Embryonic facial prominence (tissue), 1 donor: ENCODE data around the gene ZBTB32.

Source experiments
- DNase-seq: peaks from one replicate; pipeline ENCODE4 v3.0.0-alpha.2; 2016; ENCODE audit errors: extremely low spot score

The ZBTB32 gene

GRCh38 chr19:35695895-35696422 is 8.4 kb upstream of the ZBTB32 start:
- DNase-seq = no peak

- DNase-seq = no peak
Measured at GRCh38 chr19:35696835-35697234, 7.5 kb upstream of the ZBTB32 start.

- DNase-seq = peak; percentile 87
Measured at GRCh38 chr19:35702223-35703012, 1.9 kb upstream of the ZBTB32 start.

GRCh38 chr19:35703343-35703742 is 1.0 kb upstream of the ZBTB32 start:
- no peak for DNase-seq

GRCh38 chr19:35708391-35708790 is 4.0 kb downstream of the ZBTB32 start:
- no peak for DNase-seq

- DNase-seq = no peak
Measured at GRCh38 chr19:35710784-35711723, 6.7 kb downstream of the ZBTB32 start.

GRCh38 chr19:35712567-35713505 is 8.5 kb downstream of the ZBTB32 start:
- no peak for DNase-seq

- no peak for DNase-seq
Measured at GRCh38 chr19:35713506-35713850, 9.1 kb downstream of the ZBTB32 start.

GRCh38 chr19:35713904-35714495 is 9.6 kb downstream of the ZBTB32 start:
- no peak for DNase-seq

GRCh38 chr19:35714601-35715354 is 10.4 kb downstream of the ZBTB32 start:
- DNase-seq = no peak

GRCh38 chr19:35715355-35715809 is 11.0 kb downstream of the ZBTB32 start:
- DNase-seq = no peak

- no peak for DNase-seq
Measured at GRCh38 chr19:35715981-35716800, 11.8 kb downstream of the ZBTB32 start.

- DNase-seq = peak; percentile 90
Measured at GRCh38 chr19:35716801-35717664, 12.7 kb downstream of the ZBTB32 start.

- DNase-seq = no peak
Measured at GRCh38 chr19:35717665-35718344, 13.4 kb downstream of the ZBTB32 start, which contains the start of gene KMT2B. Gene KMT2B, plus strand, starts transcription at chr19:35718003. Its CDS starts 16 bp downstream, at chr19:35718019.

GRCh38 chr19:35718345-35719041 is 14.1 kb downstream of the ZBTB32 start:
- no peak for DNase-seq

- DNase-seq = no peak
Measured at GRCh38 chr19:35719402-35720162, 15.2 kb downstream of the ZBTB32 start.
